ENCODE data around the gene PLPPR1.

- TF ChIP-seq CTCF (conservative IDR thresholded peaks at IDR 0.05; ENCODE audit: low read length) (no peak), EZH2phosphoT487 (IDR thresholded peaks at IDR 0.05; ENCODE audit: borderline replicate concordance) (no peak)
Observed at GRCh38 chr9:101130054-101130453, 101.5 kb downstream of the PLPPR1 start.

Data from Loucy (cell line).